ENCODE results near the gene RGPD5. TPM values are rescaled to one million over a fixed set of nuclear protein-coding genes. Genes with fewer than 3 reads are reported as not detected.
"Not testable (repeated sequence)": the region's sequence is repeated elsewhere in the genome, so short reads cannot be mapped to it uniquely, and the experiment has no call there.

Gene RGPD5
- total RNA-seq, 1 experiment from 2014 or later, result 35.4 TPM

DNA sequence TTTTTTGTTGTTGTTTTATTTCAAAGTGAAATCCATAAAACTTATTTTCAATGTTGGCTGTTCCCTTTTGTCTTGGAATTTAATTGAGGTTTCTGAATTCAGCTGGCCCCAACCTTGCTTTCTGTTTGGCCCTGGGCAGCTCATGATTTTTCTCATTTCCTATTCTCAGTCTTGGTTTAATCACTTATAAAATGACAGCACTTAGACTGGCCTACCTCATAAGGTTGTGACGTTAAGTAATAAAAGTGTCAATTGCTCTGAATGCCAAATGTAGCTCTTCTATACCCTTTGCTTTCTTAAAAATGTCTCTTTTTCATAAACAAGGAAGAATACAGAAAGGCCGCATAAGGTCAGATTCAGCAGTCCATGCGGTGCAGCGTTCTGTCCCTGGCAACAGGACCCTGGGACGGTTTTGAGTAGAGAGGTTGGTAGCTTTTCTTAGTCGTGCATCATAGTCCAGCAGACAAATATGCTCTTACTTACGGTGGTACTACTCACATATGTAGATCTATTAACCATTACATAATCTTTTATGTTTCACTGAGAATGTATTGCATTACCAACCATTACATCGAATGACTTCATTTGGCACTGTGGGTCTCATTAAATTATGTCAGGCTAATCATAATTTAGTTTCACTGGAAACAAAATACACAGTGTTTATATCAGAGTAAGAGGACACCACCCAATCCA is 27.1 kb upstream of the RGPD5 start:
- H3K36me3 ChIP-seq (ENCODE audit: low read depth); H4K20me1 ChIP-seq (ENCODE audit: insufficient read depth); H3K9me3 ChIP-seq (ENCODE audit: insufficient read depth, low read depth); H3K27ac ChIP-seq; H3K9me2 ChIP-seq (ENCODE audit: insufficient read depth); H3K79me2 ChIP-seq (ENCODE audit: low read depth); H3F3A ChIP-seq (ENCODE audit: insufficient read depth, low read depth); H3K4me2 ChIP-seq; H3K27me3 ChIP-seq (ENCODE audit: insufficient read depth, low read depth); H2AFZ ChIP-seq; H3K4me3 ChIP-seq; POLR2A ChIA-PET (ENCODE audit: unreplicated experiment); BruUV-seq (replicated peaks); CTCF ChIA-PET; H3K4me1 ChIP-seq (replicated peaks; ENCODE audit: insufficient read depth); intact Hi-C loops (cut with micrococcal nuclease; ENCODE audit: unreplicated experiment); DNase-seq: not testable (repeated sequence)

DNA sequence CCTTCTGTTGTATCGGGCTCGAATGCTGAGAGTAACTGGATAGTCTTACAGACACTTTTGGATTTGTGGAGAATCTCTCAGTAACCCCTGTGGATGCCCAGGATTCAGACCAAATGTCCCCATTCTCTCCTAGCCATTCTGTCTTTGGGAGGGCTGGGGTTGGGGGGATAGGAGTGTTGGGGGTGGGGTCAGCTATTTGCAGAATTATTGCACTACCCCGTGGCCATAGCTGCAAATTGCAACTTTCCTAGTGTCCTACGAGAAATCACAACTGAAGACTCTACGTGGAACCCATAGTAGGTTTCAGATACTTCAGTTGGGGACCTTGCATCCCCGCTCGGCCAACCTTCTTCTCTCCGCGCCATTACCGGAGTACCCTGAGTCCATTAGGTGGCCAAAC is 25.2 kb upstream of the RGPD5 start:
- H3K79me2 ChIP-seq (ENCODE audit: low read depth); H3F3A ChIP-seq (ENCODE audit: insufficient read depth, low read depth); H4K20me1 ChIP-seq (ENCODE audit: insufficient read depth); H2AFZ ChIP-seq; H3K27ac ChIP-seq; BruUV-seq (replicated peaks); H3K4me3 ChIP-seq; H3K9me3 ChIP-seq (ENCODE audit: insufficient read depth, low read depth); intact Hi-C loops (cut with micrococcal nuclease; ENCODE audit: unreplicated experiment); H3K4me1 ChIP-seq (replicated peaks; ENCODE audit: insufficient read depth); H3K4me2 ChIP-seq; POLR2A ChIA-PET (ENCODE audit: unreplicated experiment); H3K27me3 ChIP-seq (ENCODE audit: insufficient read depth, low read depth); H3K9me2 ChIP-seq (ENCODE audit: insufficient read depth); CTCF ChIA-PET; DNase-seq; H3K36me3 ChIP-seq (ENCODE audit: low read depth): not testable (repeated sequence)

DNA sequence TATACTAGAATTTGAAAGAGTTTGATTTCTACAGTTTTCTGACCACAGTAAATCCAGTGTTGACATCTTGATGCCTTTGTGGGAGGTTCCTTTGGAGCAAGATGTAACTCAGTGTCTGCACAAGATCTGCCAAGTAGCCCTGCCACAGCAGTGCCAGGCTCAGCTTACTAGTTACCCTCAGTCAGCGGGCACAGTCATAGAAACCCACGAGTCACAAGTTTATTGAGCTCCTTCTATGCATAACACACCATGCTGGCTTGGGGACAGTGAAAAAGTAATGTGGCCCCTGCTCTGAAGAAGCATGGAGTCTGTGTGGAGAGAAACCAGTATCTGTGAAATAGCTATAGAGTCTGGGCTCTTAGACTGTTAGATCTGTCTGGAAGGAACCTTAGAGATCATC is 15.0 kb upstream of the RGPD5 start:
- H3K4me3 ChIP-seq; CTCF ChIA-PET; POLR2A ChIA-PET (ENCODE audit: unreplicated experiment); H3K27me3 ChIP-seq (ENCODE audit: insufficient read depth, low read depth); DNase-seq; intact Hi-C loops (cut with micrococcal nuclease; ENCODE audit: unreplicated experiment); H4K20me1 ChIP-seq (ENCODE audit: insufficient read depth); H3F3A ChIP-seq (ENCODE audit: insufficient read depth, low read depth); H3K79me2 ChIP-seq (ENCODE audit: low read depth); BruUV-seq (replicated peaks); H3K9me3 ChIP-seq (ENCODE audit: insufficient read depth, low read depth); H3K36me3 ChIP-seq (ENCODE audit: low read depth); H3K9me2 ChIP-seq (ENCODE audit: insufficient read depth); H3K27ac ChIP-seq; H3K4me2 ChIP-seq; H2AFZ ChIP-seq; H3K4me1 ChIP-seq (replicated peaks; ENCODE audit: insufficient read depth): not testable (repeated sequence)

DNA sequence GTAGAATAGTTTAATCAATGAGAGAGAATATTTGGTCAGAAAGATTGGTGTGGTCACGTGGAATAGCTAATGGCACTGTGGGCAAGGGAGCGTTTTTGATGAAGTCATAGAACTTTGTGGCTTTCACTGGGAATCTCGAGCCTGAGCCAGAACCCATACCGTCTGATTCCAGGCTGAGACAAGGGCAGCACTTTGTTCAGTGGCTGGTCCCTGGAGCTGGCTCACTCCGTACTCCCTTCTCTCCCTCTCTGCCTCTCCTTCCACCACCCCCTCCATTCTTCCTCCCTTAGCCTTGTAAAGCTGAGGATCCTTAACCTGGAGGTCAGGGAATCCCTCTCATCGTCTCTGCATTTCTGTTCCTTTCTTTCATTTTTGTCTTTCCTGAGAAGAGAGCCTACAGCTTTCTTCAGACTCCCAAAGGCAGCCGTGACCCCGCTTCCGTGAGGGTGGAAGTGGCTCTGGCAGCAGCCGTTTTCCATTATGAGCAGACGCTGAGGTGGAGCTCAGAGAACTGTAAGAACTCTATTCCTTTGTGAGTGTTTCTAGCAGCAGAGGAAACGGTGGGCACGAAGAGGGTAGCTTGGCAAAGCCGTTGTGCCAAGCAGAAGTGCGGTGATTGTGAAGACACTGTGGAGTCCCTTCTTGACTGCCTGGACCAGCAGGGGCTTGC is 12.8 kb upstream of the RGPD5 start:
- H3K4me3 ChIP-seq; H3K79me2 ChIP-seq (ENCODE audit: low read depth); DNase-seq; CTCF ChIA-PET; BruUV-seq (replicated peaks); H2AFZ ChIP-seq; H4K20me1 ChIP-seq (ENCODE audit: insufficient read depth); H3K36me3 ChIP-seq (ENCODE audit: low read depth); H3K4me1 ChIP-seq (replicated peaks; ENCODE audit: insufficient read depth); H3K9me2 ChIP-seq (ENCODE audit: insufficient read depth); POLR2A ChIA-PET (ENCODE audit: unreplicated experiment); H3K27ac ChIP-seq; H3F3A ChIP-seq (ENCODE audit: insufficient read depth, low read depth); H3K4me2 ChIP-seq; H3K9me3 ChIP-seq (ENCODE audit: insufficient read depth, low read depth); intact Hi-C loops (cut with micrococcal nuclease; ENCODE audit: unreplicated experiment); H3K27me3 ChIP-seq (ENCODE audit: insufficient read depth, low read depth): not testable (repeated sequence)

DNA sequence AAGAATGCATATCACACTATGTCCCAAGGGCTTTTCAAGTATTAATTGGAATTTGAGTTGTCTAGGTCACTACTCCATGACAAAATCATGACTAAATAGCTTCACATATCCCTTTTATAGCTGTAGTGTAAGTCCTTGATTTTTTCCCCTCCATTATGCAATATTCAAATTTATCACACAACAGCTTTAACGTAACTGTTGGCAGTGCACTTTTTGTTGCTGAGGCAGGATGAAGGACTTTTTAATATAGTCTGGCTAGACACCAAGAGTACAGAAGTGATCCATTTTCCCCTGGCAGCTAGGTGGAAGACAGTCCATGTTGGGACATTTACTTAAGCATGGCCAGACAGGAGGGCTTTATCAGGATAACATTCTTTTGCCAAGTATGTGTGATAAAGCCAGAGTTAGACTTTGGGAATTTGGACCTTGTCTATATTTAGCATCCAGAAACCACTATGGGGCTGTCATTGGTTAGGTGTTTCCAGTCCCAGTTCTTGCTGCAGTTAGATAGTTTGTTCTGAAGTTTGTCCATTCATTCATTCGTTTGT is 11.6 kb upstream of the RGPD5 start:
- CTCF ChIA-PET; intact Hi-C loops (cut with micrococcal nuclease; ENCODE audit: unreplicated experiment); H2AFZ ChIP-seq; H3K79me2 ChIP-seq (ENCODE audit: low read depth); H3K4me3 ChIP-seq; H3K36me3 ChIP-seq (ENCODE audit: low read depth); DNase-seq; H3K4me2 ChIP-seq; H3K27me3 ChIP-seq (ENCODE audit: insufficient read depth, low read depth); H3K27ac ChIP-seq; H3K4me1 ChIP-seq (replicated peaks; ENCODE audit: insufficient read depth); BruUV-seq (replicated peaks); H3K9me2 ChIP-seq (ENCODE audit: insufficient read depth); H3K9me3 ChIP-seq (ENCODE audit: insufficient read depth, low read depth); POLR2A ChIA-PET (ENCODE audit: unreplicated experiment); H4K20me1 ChIP-seq (ENCODE audit: insufficient read depth); H3F3A ChIP-seq (ENCODE audit: insufficient read depth, low read depth): not testable (repeated sequence)

DNA sequence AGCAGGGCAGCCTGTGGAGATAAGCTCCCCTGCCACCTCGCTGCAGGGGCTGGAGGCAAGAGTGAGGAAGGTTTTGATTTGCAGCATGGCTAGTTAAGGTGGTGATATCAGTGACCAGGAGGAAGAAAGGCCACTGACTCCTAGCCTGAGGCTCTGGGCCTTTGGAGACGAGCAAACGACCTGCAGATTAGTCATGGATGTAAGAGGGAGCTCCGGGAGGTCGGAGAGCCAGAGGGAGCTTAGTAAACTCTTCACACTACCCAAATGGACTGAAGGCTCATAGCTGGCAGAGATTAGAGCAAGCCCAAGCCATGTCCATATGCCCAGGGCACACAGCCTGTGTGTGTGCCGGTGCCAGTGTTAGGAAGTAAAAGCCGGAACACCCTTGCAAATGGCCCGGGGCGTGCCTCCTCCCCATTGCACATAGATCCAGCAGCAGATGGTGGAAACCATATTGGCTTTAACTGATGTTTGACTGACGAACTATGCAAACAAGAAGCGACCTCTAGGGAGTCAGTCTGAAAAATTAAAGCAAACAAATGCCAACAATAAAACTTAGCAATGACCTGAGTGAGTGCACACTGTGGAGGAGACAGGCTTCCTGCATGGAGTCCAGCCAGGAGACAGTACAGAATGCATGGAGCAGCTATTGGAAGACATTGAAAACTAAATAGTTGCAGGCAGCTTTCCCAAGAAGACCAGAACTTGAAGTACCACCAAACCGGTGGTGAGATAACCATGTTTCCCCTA is 2.4 kb upstream of the RGPD5 start:
- H3F3A ChIP-seq (ENCODE audit: insufficient read depth, low read depth); H3K4me2 ChIP-seq; BruUV-seq (replicated peaks); H3K9me3 ChIP-seq (ENCODE audit: insufficient read depth, low read depth); H3K36me3 ChIP-seq (ENCODE audit: low read depth); CTCF ChIA-PET; H4K20me1 ChIP-seq (ENCODE audit: insufficient read depth); H3K9me2 ChIP-seq (ENCODE audit: insufficient read depth); H3K4me3 ChIP-seq; H3K27me3 ChIP-seq (ENCODE audit: insufficient read depth, low read depth); H3K27ac ChIP-seq; H3K79me2 ChIP-seq (ENCODE audit: low read depth); DNase-seq; H2AFZ ChIP-seq; intact Hi-C loops (cut with micrococcal nuclease; ENCODE audit: unreplicated experiment); POLR2A ChIA-PET (ENCODE audit: unreplicated experiment); H3K4me1 ChIP-seq (replicated peaks; ENCODE audit: insufficient read depth): not testable (repeated sequence)

DNA sequence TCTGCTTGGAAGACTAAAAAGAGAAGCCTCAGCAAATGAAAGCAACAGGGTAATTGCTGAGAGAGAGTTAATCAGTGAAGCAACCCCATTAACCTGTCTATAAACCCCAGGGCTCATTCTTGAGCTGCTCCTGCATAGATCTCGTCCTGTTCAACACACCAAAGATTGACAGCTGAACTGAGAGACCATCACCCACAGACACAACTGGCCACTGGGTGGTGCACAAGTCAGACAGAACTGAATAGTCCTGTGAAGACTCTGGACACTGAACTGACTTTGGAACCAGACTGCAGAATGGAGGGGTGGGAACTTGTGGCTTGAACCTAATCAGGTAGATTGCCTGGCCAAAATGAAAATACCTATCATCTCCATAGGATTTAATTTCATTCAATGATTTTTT is 1.4 kb upstream of the RGPD5 start:
- POLR2A ChIA-PET (ENCODE audit: unreplicated experiment); CTCF ChIA-PET; H4K20me1 ChIP-seq (ENCODE audit: insufficient read depth); BruUV-seq (replicated peaks); H3K4me2 ChIP-seq; intact Hi-C loops (cut with micrococcal nuclease; ENCODE audit: unreplicated experiment); H3F3A ChIP-seq (ENCODE audit: insufficient read depth, low read depth); H3K4me3 ChIP-seq; H3K79me2 ChIP-seq (ENCODE audit: low read depth); H3K9me3 ChIP-seq (ENCODE audit: insufficient read depth, low read depth); H2AFZ ChIP-seq; H3K36me3 ChIP-seq (ENCODE audit: low read depth); H3K4me1 ChIP-seq (replicated peaks; ENCODE audit: insufficient read depth); H3K27me3 ChIP-seq (ENCODE audit: insufficient read depth, low read depth); H3K27ac ChIP-seq; DNase-seq; H3K9me2 ChIP-seq (ENCODE audit: insufficient read depth): not testable (repeated sequence)
